Measurements from ENCODE around the gene SCAF4. TPM values are rescaled to one million over a fixed set of nuclear protein-coding genes. Genes with fewer than 3 reads are reported as not detected.

Gene SCAF4
- total RNA-seq, 1 donor from 2014 or later = 60.0 TPM

DNA sequence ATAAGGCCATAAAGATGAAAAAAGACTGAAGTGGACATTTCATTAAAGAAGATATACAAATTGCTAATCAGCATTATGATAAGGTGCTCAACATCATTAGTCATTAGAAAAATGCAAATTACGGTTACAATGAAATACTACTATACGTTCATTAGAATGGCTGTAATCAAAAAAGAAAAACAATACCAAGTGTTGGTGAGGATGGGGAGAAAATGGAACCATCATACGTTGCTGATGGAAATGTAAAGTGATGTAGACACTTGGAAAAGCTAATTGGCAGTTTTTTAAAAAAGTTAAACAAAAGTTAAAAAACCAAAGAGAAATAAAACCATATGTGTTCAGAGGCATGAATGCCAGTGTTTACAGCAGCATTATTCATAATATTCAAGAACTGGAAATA, 81.0 kb downstream of the SCAF4 start:
- H3K36me3 Mint-ChIP-seq (ENCODE audit: insufficient read depth) = no peaks in the 10 kb centered on the region
- no peak overlapping the region for H3K27ac Mint-ChIP-seq
- H3K4me1 Mint-ChIP-seq (ENCODE audit: low read depth) = peaks cover 3% of the 10 kb centered on the region
- TF ChIP-seq, protein P1, sequence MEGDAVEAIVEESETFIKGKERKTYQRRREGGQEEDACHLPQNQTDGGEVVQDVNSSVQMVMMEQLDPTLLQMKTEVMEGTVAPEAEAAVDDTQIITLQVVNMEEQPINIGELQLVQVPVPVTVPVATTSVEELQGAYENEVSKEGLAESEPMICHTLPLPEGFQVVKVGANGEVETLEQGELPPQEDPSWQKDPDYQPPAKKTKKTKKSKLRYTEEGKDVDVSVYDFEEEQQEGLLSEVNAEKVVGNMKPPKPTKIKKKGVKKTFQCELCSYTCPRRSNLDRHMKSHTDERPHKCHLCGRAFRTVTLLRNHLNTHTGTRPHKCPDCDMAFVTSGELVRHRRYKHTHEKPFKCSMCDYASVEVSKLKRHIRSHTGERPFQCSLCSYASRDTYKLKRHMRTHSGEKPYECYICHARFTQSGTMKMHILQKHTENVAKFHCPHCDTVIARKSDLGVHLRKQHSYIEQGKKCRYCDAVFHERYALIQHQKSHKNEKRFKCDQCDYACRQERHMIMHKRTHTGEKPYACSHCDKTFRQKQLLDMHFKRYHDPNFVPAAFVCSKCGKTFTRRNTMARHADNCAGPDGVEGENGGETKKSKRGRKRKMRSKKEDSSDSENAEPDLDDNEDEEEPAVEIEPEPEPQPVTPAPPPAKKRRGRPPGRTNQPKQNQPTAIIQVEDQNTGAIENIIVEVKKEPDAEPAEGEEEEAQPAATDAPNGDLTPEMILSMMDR (IDR thresholded peaks at IDR 0.05; ENCODE audit: unreplicated experiment) = no peak
- no peak for DNase-seq (ENCODE audit: low spot score, unreplicated experiment)
- peaks cover 12% of the 10 kb centered on the region for H3K9me3 Mint-ChIP-seq (ENCODE audit: low read depth)
- H3K4me3 Mint-ChIP-seq (ENCODE audit: low read depth) = no peak overlapping the region
- no peaks in the 10 kb centered on the region for H3K27me3 Mint-ChIP-seq

DNA sequence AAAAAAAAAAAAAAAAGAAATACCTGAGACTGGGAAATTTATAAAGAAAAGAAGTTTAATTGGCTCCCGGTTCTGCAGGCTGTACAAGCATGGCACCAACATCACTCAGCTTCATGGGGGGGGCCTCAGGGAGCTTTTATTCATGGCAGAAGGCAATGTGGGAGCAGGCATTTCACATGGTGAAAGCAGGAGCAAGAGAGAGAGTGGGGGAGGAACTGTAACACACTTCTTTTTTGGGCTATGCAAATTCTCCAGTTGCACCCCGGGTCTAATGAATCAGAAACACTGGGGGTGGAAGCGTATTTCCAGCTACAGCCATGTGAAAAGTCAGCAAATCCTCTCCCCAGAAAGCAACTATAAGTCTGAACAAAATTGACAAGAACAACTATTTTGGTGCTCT, 84.3 kb downstream of the SCAF4 start:
- Mint-ChIP-seq H3K4me1 (ENCODE audit: low read depth) (peaks cover 3% of the 10 kb centered on the region), H3K27me3 (no peaks in the 10 kb centered on the region), H3K4me3 (ENCODE audit: low read depth) (no peak overlapping the region), H3K9me3 (ENCODE audit: low read depth) (peaks cover 8% of the 10 kb centered on the region), H3K36me3 (ENCODE audit: insufficient read depth) (no peaks in the 10 kb centered on the region), H3K27ac (no peak overlapping the region)
- TF ChIP-seq, protein P1 (IDR thresholded peaks at IDR 0.05; ENCODE audit: unreplicated experiment) = no peak
- no peak for DNase-seq (ENCODE audit: low spot score, unreplicated experiment)

DNA sequence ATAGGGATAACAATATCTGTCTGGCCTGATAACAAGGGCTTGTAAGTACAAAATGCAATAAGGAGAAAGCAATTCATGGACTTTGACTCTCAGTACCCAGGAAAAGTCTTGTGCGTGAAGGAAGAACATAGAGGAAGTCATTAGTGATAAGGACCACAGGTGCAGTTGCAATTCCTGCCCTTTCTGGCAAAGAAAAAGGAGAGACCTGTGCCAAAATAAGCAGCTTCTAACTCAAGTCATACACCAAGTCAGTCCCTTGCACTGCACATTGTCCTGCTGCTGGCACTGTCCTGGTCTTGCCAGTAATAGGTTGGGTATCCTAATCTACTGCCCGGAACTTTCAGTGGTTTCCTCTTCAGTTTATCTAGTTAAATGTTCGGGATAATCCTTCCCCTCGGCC, 87.3 kb downstream of the SCAF4 start:
- DNase-seq (ENCODE audit: low spot score, unreplicated experiment) = no peak
- H3K36me3 Mint-ChIP-seq (ENCODE audit: insufficient read depth) = no peaks in the 10 kb centered on the region
- TF ChIP-seq, protein P1 (IDR thresholded peaks at IDR 0.05; ENCODE audit: unreplicated experiment) = no peak
- H3K4me1 Mint-ChIP-seq (ENCODE audit: low read depth) = peaks cover 3% of the 10 kb centered on the region
- H3K9me3 Mint-ChIP-seq (ENCODE audit: low read depth) = peaks cover 3% of the 10 kb centered on the region
- no peaks in the 10 kb centered on the region for H3K27me3 Mint-ChIP-seq
- H3K4me3 Mint-ChIP-seq (ENCODE audit: low read depth) = no peak overlapping the region
- no peak overlapping the region for H3K27ac Mint-ChIP-seq

DNA sequence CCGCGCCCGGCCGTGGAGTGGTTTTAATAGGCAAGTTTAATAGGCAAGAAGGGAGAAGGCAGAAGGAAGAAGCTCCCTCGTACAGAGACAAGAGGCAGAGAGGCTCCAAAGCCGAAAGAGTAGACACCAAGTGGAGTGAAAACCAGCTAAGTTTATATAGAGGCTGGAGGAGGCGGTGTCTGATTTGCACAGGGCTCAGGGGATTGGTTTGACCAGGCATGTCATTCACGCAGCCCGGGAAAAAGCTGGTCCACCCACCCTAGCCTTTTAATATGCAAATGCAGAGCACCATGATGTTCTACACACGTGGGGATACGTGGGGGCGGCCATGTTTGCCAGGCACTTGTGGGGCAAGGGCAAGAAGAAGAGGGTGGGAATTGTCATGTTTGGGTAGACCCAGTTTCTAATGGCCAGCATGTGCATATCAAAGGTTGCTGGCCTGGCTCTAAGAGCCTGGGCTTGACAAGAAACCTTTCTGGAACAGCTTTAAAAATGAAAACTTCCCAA, 90.4 kb downstream of the SCAF4 start:
- no peak for DNase-seq (ENCODE audit: low spot score, unreplicated experiment)
- H3K27ac Mint-ChIP-seq = no peak overlapping the region
- H3K9me3 Mint-ChIP-seq (ENCODE audit: low read depth) = peaks cover 8% of the 10 kb centered on the region
- H3K4me3 Mint-ChIP-seq (ENCODE audit: low read depth) = no peak overlapping the region
- H3K36me3 Mint-ChIP-seq (ENCODE audit: insufficient read depth) = no peaks in the 10 kb centered on the region
- no peaks in the 10 kb centered on the region for H3K4me1 Mint-ChIP-seq (ENCODE audit: low read depth)
- no peaks in the 10 kb centered on the region for H3K27me3 Mint-ChIP-seq
- TF ChIP-seq, protein P1 (IDR thresholded peaks at IDR 0.05; ENCODE audit: unreplicated experiment) = no peak

DNA sequence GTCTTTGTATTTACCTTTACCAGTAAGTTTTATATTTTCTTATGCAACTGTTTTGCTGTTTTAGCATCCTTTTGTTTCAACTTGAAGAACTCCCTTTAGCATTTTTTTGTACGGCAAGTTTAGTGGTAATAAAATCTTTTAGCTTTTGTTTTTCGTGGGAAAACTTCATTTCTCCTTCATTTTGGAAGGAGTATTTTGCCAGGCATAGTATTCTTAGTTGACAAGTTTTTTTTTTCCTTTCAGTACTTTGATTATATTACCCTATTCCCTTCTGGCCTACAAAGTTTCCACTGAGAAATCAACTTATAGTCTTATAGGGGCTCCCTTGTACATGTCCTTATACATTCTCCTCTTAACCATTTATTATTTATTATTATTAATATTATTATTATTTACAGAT, 95.0 kb downstream of the SCAF4 start:
- H3K27me3 Mint-ChIP-seq = no peaks in the 10 kb centered on the region

More for the DNA sequence above, 95.0 kb downstream of the SCAF4 start:
- H3K27ac Mint-ChIP-seq = no peak overlapping the region
- no peak overlapping the region for H3K4me3 Mint-ChIP-seq (ENCODE audit: low read depth)
- no peaks in the 10 kb centered on the region for H3K36me3 Mint-ChIP-seq (ENCODE audit: insufficient read depth)
- TF ChIP-seq, protein P1 (IDR thresholded peaks at IDR 0.05; ENCODE audit: unreplicated experiment) = no peak
- peaks cover 11% of the 10 kb centered on the region for H3K9me3 Mint-ChIP-seq (ENCODE audit: low read depth)
- no peak for DNase-seq (ENCODE audit: low spot score, unreplicated experiment)
- no peaks in the 10 kb centered on the region for H3K4me1 Mint-ChIP-seq (ENCODE audit: low read depth)

Measured in progenitor cell of endocrine pancreas (in vitro differentiated cells).